ENCODE results near the gene LGR5.

- no peak for TF ChIP-seq CTCF (IDR thresholded peaks at IDR 0.05; ENCODE audit: extremely low read depth in 1 of 2, insufficient read depth in 1 of 2, low read depth in 1 of 2, low read length in 2 of 2)
- no peak for TF ChIP-seq POLR2A (IDR thresholded peaks at IDR 0.05; ENCODE audit: low read depth, low read length)
- TF ChIP-seq EZH2 (IDR thresholded peaks at IDR 0.05; ENCODE audit: borderline replicate concordance, low read depth, low read length, severe bottlenecking), result no peak
- TF ChIP-seq JUN (IDR thresholded peaks at IDR 0.05; ENCODE audit: borderline replicate concordance, insufficient read depth, insufficient read length, low read depth), result no peak
- no peak for TF ChIP-seq GATA2 (IDR thresholded peaks at IDR 0.05; ENCODE audit: insufficient read depth, insufficient read length, low read depth, low read length)
- no peak for TF ChIP-seq POLR2AphosphoS5 (IDR thresholded peaks at IDR 0.05; ENCODE audit: insufficient read depth, low read depth, low read length)
- no peak for TF ChIP-seq FOS (IDR thresholded peaks at IDR 0.05; ENCODE audit: borderline replicate concordance, insufficient read depth, low read length)
- TF ChIP-seq MYC (IDR thresholded peaks at IDR 0.05; ENCODE audit: low read depth, low read length), result no peak
These were observed 13.1 kb upstream of the LGR5 start for GRCh38 chr12:71426300-71427047.

All from endothelial cell of umbilical vein (primary cell).